HEK293 (cell line): ENCODE results near the gene BBS9.

Experiments used
- CTCF ChIA-PET: fragments of 350-600 bp; formaldehyde crosslinking; extraction: SDS; loops from one replicate; lab custom pipeline; 2021; ENCODE audit warnings: antibody characterized with exemption; lab: Yijun Ruan, JAX
- POLR2A ChIA-PET: fragments of 300-600 bp; formaldehyde crosslinking; extraction: SDS; loops from one replicate; lab custom pipeline; 2020; ENCODE audit warnings: antibody characterized with exemption, inconsistent platforms; lab: Yijun Ruan, JAX
- H3K27ac ChIP-seq: fragments of 200-500 bp; sonication (Bioruptor generic); 2 replicates; pipeline ENCODE4 v1.5.1; 2014; ENCODE audit warnings: low read depth, low read length, control low read depth, inconsistent platforms; ENCODE audit errors: extremely low read depth
- H3K36me3 ChIP-seq, 2 experiments: fragments of 200-500 bp in 1 of 2; sonication (Bioruptor generic) in 1 of 2; 1 replicate in 1 of 2; 2 replicates in 1 of 2; pipeline ENCODE4 v1.5.1; 2014 to 2017; ENCODE audit warnings: inconsistent platforms in 2 of 2, low read length in 2 of 2; ENCODE audit not compliant: control insufficient read depth in 2 of 2, insufficient read depth in 1 of 2
- H3K4me1 ChIP-seq: fragments of 200-500 bp; sonication (Bioruptor generic); 2 replicates; pipeline ENCODE4 v1.5.1; 2014; ENCODE audit warnings: mild to moderate bottlenecking, low read length, inconsistent platforms; ENCODE audit not compliant: control insufficient read depth, insufficient read depth
- H3K4me3 ChIP-seq: 2 replicates; pipeline ENCODE4 v1.5.1; 2011; ENCODE audit warnings: low read depth, mild to moderate bottlenecking, control low read depth, low read length, moderate library complexity
- H3K9me3 ChIP-seq: fragments of 200-500 bp; sonication (Bioruptor generic); 2 replicates; pipeline ENCODE4 v1.5.1; 2014; ENCODE audit warnings: low read depth, low read length, inconsistent platforms; ENCODE audit not compliant: control insufficient read depth, insufficient read depth
- BCL11A ChIP-seq: fragments of 450-650 bp; formaldehyde crosslinking; IDR thresholded peaks from 2 replicates; pipeline ENCODE4 v1.5.1; 2016; ENCODE audit warnings: low read depth, missing biosample characterization, missing genetic modification characterization
- EGR2 ChIP-seq: fragments of 450-650 bp; formaldehyde crosslinking; IDR thresholded peaks from 2 replicates; pipeline ENCODE4 v1.5.1; 2016; ENCODE audit warnings: low read depth, missing biosample characterization, missing genetic modification characterization
- KLF1 ChIP-seq: fragments of 450-650 bp; formaldehyde crosslinking; IDR thresholded peaks from 2 replicates; pipeline ENCODE4 v1.5.1; 2016; ENCODE audit warnings: missing biosample characterization, missing genetic modification characterization
- RBAK ChIP-seq: fragments of 450-650 bp; formaldehyde crosslinking; IDR thresholded peaks from 2 replicates; pipeline ENCODE4 v1.5.1; 2016; ENCODE audit warnings: missing biosample characterization, missing genetic modification characterization
- ZBTB8A ChIP-seq: fragments of 450-650 bp; formaldehyde crosslinking; IDR thresholded peaks from 2 replicates; pipeline ENCODE4 v1.5.1; 2016; ENCODE audit warnings: missing biosample characterization, missing genetic modification characterization
- ZFHX2 ChIP-seq: fragments of 450-650 bp; formaldehyde crosslinking; conservative IDR thresholded peaks from 2 replicates; pipeline ENCODE4 v1.5.1; 2016; ENCODE audit warnings: missing biosample characterization, missing genetic modification characterization
- ZNF292 ChIP-seq: fragments of 450-650 bp; formaldehyde crosslinking; IDR thresholded peaks from 2 replicates; pipeline ENCODE4 v1.5.1; 2016; ENCODE audit warnings: low read depth, missing biosample characterization, missing genetic modification characterization, borderline replicate concordance
- ZNF423 ChIP-seq: fragments of 450-650 bp; formaldehyde crosslinking; IDR thresholded peaks from 2 replicates; pipeline ENCODE4 v1.5.1; 2016; ENCODE audit warnings: missing biosample characterization, missing genetic modification characterization
- ZNF501 ChIP-seq: fragments of 450-650 bp; formaldehyde crosslinking; IDR thresholded peaks from 2 replicates; pipeline ENCODE4 v1.5.1; 2016; ENCODE audit warnings: missing biosample characterization, missing genetic modification characterization
- ZNF510 ChIP-seq: fragments of 450-650 bp; formaldehyde crosslinking; IDR thresholded peaks from 2 replicates; pipeline ENCODE4 v1.5.1; 2018; ENCODE audit warnings: mild to moderate bottlenecking, missing genetic modification characterization, missing biosample characterization; ENCODE audit not compliant: insufficient replicate concordance
- TF ChIP-seq, protein P1 (sequence below): fragments of 450-650 bp; IDR thresholded peaks from 2 replicates; pipeline ENCODE4 v1.5.1; 2018; ENCODE audit warnings: missing biosample characterization, mild to moderate bottlenecking, missing genetic modification characterization
- TF ChIP-seq, protein P2 (sequence below): fragments of 450-650 bp; formaldehyde crosslinking; IDR thresholded peaks from 2 replicates; pipeline ENCODE4 v1.5.1; 2016; ENCODE audit warnings: missing biosample characterization, missing genetic modification characterization
- TF ChIP-seq, protein P3 (sequence below): fragments of 450-650 bp; formaldehyde crosslinking; IDR thresholded peaks from 2 replicates; pipeline ENCODE4 v1.5.1; 2016; ENCODE audit warnings: missing biosample characterization, missing genetic modification characterization
- TF ChIP-seq, protein P4 (sequence below): fragments of 450-650 bp; formaldehyde crosslinking; IDR thresholded peaks from 2 replicates; pipeline ENCODE4 v1.5.1; 2017; ENCODE audit warnings: missing biosample characterization, missing genetic modification characterization
- TF ChIP-seq, protein P5 (sequence below): fragments of 450-650 bp; formaldehyde crosslinking; optimal IDR thresholded peaks from 2 replicates; pipeline ENCODE3; 2016; ENCODE audit warnings: missing biosample characterization, mild to moderate bottlenecking, missing genetic modification characterization

BBS9 gene

DNA sequence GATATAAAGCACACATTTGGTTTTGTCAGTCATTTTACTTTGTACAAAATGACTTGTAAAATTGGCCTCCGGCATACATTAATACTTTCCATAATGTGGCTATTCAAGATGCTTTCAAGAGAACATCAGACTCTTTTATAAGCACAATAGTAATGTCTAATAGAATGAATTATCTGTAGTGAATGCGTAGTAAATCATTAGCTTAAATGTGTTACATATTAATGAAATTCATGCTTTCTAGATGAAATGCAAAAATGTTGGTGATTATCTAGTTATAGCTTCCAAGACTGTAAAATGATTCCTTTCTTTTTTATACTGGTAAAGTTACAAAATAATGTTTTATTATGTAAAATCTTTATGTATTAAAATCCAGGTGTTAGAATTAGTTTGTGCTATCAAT is 144.0 kb downstream of the BBS9 start (continued):
- TF ChIP-seq ZNF501 (tag by site-specific recombination) (no peak), RBAK (tag by site-specific recombination) (no peak)

DNA sequence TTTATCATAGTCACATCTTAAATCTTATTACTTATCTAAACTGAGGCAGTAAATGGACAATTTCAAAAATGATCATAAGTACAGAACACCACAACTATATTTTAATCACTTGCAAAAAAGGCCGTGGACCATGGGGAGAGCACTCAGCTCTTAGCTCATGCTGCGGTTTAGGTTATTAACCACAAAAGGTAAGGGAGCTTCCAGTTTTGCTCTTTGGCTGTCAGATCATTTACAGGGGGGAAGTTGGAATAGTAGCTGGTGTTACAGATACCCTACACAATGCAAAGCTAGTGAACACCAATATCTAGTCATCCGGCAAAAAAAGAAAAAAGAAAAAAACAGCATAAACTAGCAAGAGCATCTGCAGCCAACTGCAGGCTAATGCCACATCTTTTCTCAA is 147.0 kb downstream of the BBS9 start:
- ChIA-PET POLR2A (no interaction called here), CTCF (interaction anchor here (0.5 kb wide), 1 partner anchor 21 kb away, joined by 3 read pairs; no protein-coding TSS in a partner anchor)
- H3K36me3 ChIP-seq, result no peaks in the 10 kb centered on the region
- no peaks in the 10 kb centered on the region for H3K4me1 ChIP-seq
- TF ChIP-seq ZNF510 (tag by site-specific recombination) (no peak), ZNF423 (tag by site-specific recombination) (no peak), BCL11A (tag by site-specific recombination) (no peak)
- TF ChIP-seq, protein P1, sequence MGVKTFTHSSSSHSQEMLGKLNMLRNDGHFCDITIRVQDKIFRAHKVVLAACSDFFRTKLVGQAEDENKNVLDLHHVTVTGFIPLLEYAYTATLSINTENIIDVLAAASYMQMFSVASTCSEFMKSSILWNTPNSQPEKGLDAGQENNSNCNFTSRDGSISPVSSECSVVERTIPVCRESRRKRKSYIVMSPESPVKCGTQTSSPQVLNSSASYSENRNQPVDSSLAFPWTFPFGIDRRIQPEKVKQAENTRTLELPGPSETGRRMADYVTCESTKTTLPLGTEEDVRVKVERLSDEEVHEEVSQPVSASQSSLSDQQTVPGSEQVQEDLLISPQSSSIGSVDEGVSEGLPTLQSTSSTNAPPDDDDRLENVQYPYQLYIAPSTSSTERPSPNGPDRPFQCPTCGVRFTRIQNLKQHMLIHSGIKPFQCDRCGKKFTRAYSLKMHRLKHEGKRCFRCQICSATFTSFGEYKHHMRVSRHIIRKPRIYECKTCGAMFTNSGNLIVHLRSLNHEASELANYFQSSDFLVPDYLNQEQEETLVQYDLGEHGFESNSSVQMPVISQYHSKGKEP (tag by site-specific recombination), result no peak
- H3K4me3 ChIP-seq, result no peak overlapping the region
- no peaks in the 10 kb centered on the region for H3K9me3 ChIP-seq
- no peak overlapping the region for H3K27ac ChIP-seq

DNA sequence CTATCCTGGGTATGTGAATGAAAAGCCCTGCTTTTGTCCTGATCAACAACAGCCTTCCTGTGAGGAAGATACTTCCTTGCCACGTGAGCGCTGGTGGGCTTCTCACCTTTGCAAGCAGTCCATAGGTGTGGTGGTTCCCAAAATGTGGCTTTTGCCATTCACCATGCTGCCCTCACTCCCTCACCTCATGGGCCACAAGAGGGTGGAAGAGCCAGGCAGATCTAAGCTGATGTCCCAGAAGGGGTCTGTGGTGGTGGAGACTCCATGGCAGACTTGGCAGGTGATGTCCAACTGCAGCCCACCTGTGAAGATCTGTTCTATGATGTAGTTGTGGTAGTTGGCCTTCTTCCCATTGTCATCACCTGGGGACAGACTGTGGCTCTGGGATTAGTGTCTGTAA is 147.4 kb downstream of the BBS9 start:
- Histone ChIP-seq H3K4me3 (no peak overlapping the region), H3K36me3 (no peaks in the 10 kb centered on the region), H3K27ac (no peak overlapping the region), H3K9me3 (no peaks in the 10 kb centered on the region)
- POLR2A ChIA-PET, result no interaction called here
- no peak for TF ChIP-seq ZBTB8A (tag by site-specific recombination)
- TF ChIP-seq, protein P2, sequence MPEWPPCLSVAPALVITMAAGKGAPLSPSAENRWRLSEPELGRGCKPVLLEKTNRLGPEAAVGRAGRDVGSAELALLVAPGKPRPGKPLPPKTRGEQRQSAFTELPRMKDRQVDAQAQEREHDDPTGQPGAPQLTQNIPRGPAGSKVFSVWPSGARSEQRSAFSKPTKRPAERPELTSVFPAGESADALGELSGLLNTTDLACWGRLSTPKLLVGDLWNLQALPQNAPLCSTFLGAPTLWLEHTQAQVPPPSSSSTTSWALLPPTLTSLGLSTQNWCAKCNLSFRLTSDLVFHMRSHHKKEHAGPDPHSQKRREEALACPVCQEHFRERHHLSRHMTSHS, result no peak
- no peak for TF ChIP-seq ZFHX2 (tag by site-specific recombination)
- TF ChIP-seq KLF1 (tag by site-specific recombination), result no peak
- TF ChIP-seq, protein P3, sequence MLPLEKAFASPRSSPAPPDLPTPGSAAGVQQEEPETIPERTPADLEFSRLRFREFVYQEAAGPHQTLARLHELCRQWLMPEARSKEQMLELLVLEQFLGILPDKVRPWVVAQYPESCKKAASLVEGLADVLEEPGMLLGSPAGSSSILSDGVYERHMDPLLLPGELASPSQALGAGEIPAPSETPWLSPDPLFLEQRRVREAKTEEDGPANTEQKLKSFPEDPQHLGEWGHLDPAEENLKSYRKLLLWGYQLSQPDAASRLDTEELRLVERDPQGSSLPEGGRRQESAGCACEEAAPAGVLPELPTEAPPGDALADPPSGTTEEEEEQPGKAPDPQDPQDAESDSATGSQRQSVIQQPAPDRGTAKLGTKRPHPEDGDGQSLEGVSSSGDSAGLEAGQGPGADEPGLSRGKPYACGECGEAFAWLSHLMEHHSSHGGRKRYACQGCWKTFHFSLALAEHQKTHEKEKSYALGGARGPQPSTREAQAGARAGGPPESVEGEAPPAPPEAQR (tag by site-specific recombination), result no peak
- TF ChIP-seq EGR2 (tag by site-specific recombination), result no peak
- no peak for TF ChIP-seq ZNF292 (tag by site-specific recombination)
- TF ChIP-seq, protein P4, sequence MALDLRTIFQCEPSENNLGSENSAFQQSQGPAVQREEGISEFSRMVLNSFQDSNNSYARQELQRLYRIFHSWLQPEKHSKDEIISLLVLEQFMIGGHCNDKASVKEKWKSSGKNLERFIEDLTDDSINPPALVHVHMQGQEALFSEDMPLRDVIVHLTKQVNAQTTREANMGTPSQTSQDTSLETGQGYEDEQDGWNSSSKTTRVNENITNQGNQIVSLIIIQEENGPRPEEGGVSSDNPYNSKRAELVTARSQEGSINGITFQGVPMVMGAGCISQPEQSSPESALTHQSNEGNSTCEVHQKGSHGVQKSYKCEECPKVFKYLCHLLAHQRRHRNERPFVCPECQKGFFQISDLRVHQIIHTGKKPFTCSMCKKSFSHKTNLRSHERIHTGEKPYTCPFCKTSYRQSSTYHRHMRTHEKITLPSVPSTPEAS (tag by site-specific recombination), result no peak
- TF ChIP-seq, protein P5, sequence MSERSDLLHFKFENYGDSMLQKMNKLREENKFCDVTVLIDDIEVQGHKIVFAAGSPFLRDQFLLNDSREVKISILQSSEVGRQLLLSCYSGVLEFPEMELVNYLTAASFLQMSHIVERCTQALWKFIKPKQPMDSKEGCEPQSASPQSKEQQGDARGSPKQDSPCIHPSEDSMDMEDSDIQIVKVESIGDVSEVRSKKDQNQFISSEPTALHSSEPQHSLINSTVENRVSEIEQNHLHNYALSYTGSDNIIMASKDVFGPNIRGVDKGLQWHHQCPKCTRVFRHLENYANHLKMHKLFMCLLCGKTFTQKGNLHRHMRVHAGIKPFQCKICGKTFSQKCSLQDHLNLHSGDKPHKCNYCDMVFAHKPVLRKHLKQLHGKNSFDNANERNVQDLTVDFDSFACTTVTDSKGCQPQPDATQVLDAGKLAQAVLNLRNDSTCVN (tag by site-specific recombination), result no peak
- TF ChIP-seq, all 188 proteins: peak for 0
- CTCF ChIA-PET, result no interaction called here
- no peaks in the 10 kb centered on the region for H3K4me1 ChIP-seq
